HG03025 (cell line): Measurements from ENCODE around the gene LGR4.
A peak's percentile ranks its signal among the peaks of the same experiment; 100 is the strongest.
"Not testable (repeated sequence)": the region's sequence is repeated elsewhere in the genome, so short reads cannot be mapped to it uniquely, and the experiment has no call there.

ENCODE experiments used
- ATAC-seq: cut with Tn5 transposase; IDR thresholded peaks from one replicate; pipeline ENCODE4 v1.9.1; 2021; ENCODE audit warnings: mild to moderate bottlenecking, moderate library complexity; ENCODE audit not compliant: unreplicated experiment, low FRiP score

Gene LGR4, protein sequence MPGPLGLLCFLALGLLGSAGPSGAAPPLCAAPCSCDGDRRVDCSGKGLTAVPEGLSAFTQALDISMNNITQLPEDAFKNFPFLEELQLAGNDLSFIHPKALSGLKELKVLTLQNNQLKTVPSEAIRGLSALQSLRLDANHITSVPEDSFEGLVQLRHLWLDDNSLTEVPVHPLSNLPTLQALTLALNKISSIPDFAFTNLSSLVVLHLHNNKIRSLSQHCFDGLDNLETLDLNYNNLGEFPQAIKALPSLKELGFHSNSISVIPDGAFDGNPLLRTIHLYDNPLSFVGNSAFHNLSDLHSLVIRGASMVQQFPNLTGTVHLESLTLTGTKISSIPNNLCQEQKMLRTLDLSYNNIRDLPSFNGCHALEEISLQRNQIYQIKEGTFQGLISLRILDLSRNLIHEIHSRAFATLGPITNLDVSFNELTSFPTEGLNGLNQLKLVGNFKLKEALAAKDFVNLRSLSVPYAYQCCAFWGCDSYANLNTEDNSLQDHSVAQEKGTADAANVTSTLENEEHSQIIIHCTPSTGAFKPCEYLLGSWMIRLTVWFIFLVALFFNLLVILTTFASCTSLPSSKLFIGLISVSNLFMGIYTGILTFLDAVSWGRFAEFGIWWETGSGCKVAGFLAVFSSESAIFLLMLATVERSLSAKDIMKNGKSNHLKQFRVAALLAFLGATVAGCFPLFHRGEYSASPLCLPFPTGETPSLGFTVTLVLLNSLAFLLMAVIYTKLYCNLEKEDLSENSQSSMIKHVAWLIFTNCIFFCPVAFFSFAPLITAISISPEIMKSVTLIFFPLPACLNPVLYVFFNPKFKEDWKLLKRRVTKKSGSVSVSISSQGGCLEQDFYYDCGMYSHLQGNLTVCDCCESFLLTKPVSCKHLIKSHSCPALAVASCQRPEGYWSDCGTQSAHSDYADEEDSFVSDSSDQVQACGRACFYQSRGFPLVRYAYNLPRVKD

GRCh38 chr11:27472398-27473016 lies at the start of gene LGR4:
Gene LGR4 (minus strand): TSS chr11:27472790. CDS start chr11:27472302, 488 bp downstream.
- peak; percentile 82 for ATAC-seq

DNA sequence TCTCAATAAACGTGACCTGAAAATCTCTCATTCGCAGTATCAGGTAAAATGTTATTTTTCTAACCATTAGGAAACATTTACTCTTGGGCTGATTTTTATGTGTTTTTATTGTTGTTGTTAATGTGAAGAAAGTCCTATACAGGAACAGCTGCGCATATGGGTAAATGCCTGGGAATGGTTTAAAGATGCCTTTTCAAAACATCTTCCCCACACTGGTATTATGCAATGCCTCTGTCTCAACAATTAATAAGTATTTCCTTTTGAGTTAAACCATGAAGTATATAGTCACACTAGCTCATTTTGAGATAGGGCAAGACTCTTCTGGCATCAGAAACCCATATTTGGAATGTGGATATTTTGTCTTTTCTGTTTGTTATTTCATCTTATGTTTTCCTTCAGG lies 47.6 kb upstream of the LGR4 start:
- no peak for ATAC-seq

DNA sequence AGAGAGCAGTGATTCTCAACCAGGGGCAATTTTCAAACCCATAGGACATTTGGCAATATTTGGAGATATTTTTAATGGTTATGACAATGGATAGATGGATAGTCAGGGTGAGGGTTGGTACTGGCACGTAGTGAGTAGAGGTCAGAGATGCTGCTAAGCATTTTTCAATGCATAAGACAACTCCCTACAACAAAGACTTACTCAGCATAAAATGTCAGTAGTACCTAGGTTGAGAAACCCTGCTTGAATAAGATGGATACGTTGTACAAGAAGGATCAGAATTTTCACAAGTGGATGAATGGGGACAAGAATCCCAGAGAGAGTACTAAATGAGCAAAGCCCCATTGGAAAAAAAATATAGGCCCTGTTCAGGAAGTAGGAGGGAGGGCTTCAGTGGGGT lies 45.9 kb upstream of the LGR4 start:
- ATAC-seq = no peak

DNA sequence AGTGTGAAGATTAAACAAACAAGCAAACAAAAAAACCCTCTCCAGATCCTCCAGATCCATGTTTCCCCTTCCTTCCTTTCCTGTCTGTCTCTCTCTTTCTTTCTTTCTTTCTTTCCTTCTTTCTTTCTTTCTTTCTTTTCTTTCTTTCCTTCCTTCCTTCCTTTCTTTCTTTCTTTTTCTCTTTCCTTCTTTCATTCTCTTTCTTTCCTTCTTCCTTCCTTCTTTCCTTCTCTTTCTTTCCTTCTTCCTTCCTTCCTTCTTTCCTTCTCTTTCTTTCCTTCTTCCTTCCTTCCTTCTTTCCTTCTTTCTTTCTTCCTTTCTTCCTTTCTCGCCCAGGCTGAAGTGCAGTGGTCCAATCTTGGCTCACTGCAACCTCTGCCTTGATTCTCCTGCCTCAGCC lies 44.9 kb upstream of the LGR4 start:
- not testable (repeated sequence) for ATAC-seq

DNA sequence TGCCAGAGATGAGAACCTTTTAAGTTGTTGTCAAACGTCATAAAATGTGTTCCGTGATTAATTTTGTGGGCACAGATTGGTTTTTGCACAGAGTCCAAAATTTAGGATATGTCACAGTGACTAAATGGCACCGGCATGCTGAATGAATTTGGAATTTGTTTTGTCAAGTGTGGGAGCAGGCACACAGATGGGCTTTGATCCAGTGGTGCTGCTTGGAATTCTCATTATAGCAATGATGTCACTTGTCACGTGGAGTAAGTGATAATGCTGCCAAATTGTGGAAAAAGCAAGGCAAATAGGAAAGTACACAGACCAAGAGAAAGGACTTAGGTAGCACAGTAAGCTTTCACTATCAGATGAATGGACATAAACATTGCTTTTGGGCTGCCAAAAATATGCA lies 42.0 kb upstream of the LGR4 start:
- ATAC-seq = no peak

DNA sequence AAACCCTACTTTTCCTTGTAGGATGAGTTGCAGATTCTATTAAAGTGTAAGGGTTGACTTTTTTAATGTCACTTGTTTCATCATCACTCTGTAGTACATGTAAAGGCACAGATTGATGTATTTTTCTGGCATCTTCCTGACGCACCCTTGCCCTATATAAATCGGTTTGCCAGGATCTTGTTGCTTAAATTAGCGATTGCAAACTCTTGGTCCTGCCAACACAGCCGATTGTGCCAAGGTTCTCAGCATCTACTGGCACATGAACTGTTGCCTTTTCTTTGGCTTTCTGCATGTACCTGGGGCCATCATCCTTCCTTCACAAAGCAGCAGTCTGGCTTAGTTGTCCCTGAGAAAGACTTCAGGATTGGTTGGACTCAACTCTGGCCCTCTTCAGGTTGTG lies 41.5 kb upstream of the LGR4 start:
- no peak for ATAC-seq

GRCh38 chr11:27513389-27513788 lies 40.8 kb upstream of the LGR4 start:
- ATAC-seq = no peak

DNA sequence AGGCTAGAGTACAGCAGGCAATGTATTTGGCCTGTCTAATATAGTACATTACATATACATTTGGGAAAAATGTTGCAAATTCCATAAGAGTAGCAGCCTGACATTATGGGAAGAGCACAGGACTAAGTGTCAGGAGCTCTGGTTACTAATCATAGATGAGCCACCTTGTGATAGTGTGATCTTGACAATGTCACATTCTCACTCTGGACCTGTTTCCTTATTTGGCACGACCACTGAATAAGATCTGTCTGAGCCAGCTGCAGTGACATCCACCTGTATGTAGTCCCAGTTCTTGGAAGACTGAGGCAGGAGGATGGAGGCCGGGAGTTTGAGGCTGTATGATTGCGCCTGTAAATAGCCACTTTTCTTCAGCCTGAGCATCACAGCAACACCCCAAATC lies 39.6 kb upstream of the LGR4 start:
- no peak for ATAC-seq

DNA sequence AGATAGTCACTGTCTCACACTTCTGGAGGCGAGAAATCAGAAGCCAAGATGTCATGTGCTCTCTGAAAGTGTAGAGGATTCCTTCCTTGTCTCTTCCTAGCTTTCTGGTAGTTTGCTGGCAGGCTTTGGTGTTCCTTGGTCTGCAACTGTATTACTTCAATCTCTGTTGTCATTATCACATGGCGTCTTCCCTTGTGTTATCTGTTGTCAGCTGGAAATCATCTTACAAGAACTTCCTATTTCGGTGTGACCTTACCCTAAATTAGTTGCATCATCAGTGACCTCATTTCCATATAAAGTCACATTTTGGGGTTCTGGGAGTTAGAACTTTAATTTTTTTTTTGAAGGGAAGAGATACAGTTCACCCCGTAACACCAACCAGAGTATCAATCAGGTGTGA lies 37.3 kb upstream of the LGR4 start:
- no peak for ATAC-seq

DNA sequence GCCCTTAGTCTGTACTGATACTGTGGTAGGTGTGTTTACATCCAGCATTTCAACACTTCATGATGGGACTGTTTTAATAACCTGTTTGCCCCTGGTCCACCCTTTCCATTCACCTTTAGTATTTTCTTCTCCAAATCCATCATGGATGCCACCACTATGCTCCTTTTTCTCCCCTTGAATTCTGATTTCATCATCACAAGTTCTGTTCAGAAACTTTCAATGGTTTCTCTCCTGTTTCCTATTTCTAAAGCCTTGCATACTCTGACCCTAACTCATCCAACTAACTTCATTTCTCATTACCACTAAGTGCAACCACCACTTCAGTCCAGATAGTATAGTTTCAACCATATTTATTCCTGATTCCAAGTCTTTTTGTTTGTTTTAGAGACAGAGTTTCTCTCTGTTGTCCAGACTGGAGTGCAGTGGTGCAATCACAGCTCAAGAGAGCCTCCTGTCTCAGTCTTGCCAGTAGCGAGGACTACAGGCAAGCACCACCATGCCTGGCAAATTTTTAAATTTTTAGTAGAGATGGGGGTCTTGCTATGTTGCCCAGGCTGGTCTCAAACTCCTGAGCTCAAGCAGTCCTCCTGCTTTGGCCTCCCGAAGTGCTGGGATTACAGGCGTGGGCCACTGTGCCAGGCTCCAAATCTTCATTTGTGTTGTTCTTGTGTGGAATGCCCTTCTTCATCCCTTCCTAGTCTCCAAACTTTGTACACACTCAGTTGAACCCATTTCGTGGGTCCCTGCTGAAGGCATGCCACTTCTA lies 35.1 kb upstream of the LGR4 start:
- no peak for ATAC-seq

DNA sequence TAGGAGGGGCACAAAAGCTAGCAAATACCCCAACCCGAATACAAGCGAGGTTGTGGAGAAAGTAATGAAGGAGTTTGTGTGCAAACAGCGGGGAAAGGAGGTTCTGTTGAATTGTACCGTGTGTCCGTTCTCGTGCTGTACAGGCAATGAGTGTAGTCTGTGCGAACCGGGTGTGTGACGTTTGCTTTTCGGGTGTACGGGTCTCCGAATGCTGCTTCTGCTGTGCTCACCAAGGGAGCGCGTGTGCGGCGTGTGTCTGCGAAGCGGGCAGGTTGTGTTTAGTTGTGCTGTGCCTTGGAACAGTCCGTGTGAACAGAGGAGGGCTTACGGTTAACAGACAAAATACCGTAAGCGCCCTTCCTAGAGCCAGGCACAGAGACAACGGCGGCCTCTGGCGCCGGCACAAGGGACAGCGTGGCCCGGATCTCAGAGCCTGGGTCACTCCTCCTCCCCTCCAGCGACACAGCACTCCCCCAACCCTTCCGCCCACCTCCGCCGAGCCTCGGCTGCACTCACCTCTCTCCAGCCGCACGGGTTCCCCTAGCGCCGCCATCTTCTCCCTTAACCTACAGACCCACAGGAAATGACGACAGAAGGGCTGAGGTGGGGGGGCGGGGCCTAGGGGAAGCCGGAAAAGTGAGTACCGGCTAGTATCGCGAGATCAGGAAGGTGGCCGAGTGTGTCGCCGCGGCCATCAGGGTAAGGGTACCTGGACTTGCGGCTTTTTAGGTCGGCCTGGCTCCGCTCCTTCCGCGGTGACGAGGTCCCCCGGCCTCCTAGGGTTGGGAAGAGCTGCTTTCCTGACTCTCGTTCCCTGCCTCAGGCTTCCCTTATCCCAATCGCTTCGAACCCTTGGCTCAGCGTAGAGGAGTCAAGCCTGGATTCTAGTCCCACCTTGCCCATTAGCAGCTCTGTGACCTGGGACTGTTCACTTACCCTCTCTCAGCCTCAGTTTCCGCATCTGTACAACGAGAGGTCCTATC lies 33.9 kb upstream of the LGR4 start, which contains the start of gene LIN7C:
Gene LIN7C, minus strand, starts transcription at position 570 of the 983 bp plus-strand sequence. Its CDS starts 17 bp downstream, at position 553.
- peak; percentile 95 for ATAC-seq

- ATAC-seq = peak; percentile 4
These were observed 33.2 kb upstream of the LGR4 start for GRCh38 chr11:27505781-27506180.

DNA sequence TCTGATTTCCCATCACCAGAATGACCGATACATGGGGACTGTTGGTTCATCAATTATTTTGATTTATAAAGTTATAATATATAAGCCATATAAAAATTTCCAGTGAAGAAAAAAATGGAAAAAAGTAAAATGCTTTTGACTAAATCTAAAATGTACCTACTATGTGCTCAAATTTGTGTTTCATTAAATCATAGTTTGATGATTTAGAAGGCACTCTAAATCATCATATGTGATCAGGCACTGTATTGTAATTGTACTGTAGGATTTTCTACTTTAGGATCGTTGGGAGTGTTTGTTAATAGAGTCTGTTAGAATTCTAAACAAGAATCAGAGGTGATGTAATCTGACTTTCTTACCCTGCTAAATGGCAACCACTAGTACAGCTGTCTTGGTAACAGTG lies 31.6 kb upstream of the LGR4 start:
- ATAC-seq = no peak

DNA sequence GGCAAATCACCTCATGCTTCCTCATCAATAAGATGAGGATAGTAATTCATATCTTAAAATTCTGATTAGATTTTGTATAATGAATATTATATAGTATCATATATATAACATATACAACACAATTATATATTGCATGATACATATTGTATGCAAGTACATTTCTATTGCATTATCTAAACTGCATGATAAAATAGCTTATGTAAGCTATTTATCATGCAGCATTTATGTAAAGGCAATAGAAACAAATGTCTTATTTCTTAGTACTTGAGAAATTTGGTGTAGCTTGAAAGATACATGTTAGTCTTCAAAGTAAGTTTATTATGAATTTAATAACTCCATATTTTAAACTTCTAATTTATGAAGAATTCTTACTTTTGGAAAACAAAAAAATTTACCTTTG lies 28.5 kb upstream of the LGR4 start:
- ATAC-seq = no peak

GRCh38 chr11:27497911-27498310 lies 25.3 kb upstream of the LGR4 start:
- ATAC-seq = no peak

DNA sequence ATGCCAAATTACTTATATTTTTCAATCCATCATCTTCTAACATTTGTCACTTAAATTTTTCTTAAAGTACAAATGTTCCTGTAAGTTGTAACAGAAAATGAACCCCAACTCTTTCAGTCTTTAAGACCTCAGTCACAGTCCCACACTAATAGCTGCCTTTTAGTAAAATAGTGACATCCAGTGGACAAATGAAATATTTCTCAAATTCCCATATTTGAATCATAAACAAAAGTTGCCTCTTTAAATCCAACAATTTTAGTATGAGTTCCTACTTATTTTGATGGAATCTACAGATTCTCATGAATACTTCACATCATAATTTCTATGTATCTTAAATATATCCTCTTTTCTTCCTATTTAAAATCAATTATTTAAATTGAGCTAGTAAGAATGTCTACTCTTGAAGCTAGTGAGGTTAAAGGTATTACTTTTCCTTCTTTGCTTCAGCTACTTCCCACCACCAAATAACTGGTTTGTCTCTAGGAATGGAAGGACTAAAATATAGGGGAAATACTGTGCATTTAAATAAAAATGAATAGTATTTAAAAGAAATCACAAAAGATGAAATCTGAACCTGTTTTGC lies 24.8 kb upstream of the LGR4 start:
- no peak for ATAC-seq

DNA sequence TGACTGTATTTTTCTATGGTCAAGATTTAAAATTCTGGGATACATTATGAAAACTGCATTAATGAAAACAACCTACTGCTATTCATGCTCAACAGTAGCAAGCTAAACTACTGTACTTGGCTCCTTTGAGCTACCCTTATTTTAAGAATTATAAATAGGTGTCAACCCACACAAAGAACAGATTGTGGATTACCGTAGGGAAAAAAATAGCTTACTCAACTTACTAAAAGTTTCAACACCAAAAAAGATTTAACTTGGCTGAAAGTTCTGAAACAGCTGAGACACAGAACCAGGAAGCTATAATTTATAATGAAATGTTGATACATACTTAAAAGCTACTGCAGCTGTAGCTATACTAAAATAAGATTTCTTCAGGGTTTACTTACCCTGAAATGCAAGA lies 23.9 kb upstream of the LGR4 start:
- no peak for ATAC-seq

DNA sequence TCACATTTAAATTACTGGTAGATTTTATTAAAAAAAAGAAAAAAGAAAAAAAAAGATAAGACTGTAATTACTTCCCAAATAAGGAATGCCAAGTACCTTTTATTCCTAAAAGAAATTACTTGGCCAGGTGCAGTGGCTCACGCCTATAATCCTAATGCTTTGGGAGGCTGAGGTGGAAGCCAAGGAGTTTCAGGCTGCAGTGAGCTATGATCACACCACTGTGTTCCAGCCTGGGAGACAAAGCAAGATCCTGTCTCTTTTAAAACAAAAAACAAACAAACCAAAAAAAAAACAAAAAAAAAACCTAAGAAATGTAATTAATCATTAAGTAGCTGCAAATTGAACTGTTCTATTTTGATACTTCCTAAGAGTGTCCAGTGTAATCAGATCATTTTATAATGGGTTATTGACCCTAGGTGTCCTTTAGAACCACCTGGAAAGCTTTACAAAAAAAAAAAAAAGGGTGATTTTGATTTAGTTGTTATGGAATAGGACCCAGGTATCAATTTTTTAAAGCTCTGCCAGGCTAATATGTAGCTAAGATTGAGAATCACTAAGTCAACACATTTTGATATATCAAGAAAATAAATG lies 23.2 kb upstream of the LGR4 start:
- no peak for ATAC-seq
